HG03108 (cell line): ENCODE data around the gene SLC22A5.
"Not testable (repeated sequence)": the region's sequence is repeated elsewhere in the genome, so short reads cannot be mapped to it uniquely, and the experiment has no call there.

Source experiments
- ATAC-seq: cut with Tn5 transposase; IDR thresholded peaks from one replicate; pipeline ENCODE4 v1.9.1; 2021; ENCODE audit warnings: moderate library complexity; ENCODE audit not compliant: unreplicated experiment

SLC22A5 gene

DNA sequence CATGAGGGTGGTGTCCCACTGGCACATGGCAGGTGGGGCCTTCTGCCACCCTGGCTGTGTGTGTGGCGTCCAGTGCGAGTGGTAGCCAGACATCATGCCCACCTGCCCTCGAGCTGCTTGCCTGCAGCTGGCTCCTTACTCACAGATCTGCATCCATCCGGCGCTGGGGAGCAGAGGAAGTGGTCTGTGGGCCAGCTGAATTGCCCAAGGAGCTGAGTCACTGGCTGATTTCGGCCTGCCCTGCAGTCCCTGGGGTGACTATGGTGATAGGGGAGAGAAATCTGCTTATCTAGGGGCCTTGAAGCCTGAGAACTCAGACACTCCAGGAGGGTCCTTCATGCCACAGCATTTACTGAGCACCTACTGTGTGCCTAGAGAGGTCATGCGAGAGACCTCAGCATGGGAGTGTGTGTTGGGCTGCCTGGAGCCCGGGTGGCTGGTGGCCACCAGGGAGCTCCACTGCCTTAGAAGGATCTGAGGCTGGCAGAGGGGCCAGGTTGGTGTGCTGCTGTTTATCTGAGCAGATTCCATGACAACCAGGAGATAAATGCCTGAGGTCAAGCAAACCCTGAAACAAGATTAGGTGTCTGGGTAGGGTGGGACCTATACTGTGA is 57.1 kb downstream of the SLC22A5 start:
- ATAC-seq: peak; percentile 37

DNA sequence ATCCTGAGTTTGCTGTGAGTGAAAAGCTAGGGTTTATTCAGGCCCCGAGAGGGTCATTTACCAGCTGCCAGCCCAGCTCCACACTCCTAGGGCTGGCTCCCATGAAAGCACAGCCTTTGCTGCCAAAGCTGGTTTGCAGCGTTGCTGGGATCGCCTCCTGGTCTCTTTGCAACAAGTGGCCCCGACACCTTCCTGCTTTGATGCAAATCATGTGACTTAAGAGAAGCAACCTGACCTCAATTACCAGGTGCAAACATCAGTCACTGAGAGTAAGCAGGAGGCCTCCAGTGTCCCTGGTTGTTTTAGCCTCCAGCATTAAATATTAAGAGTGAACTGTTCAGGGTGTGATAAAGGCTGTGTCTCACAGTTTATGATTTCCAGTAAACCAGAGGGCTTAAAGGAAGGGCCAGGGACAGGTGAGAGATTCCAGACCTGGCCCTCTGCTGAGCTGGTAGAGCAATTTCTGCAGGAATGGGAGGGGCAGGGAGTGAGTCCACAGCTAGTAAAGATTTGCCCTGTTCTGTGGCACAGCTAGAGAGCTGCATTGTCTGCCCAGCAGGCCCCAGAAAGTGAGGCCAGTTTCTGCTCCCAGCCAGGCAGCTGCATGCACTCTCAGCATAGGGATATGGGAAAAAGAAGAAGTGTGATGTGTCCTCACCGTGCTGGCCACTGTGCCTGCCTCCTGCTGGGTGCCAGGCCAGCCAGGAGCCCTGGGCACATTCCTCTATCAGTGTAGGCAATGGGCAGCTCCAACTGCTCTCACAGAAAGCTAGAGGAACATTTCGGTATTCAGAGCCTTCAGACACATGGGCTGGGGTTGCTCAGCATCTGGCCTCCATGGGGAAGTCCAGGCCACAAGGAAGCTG is 58.0 kb downstream of the SLC22A5 start:
- no peak for ATAC-seq

DNA sequence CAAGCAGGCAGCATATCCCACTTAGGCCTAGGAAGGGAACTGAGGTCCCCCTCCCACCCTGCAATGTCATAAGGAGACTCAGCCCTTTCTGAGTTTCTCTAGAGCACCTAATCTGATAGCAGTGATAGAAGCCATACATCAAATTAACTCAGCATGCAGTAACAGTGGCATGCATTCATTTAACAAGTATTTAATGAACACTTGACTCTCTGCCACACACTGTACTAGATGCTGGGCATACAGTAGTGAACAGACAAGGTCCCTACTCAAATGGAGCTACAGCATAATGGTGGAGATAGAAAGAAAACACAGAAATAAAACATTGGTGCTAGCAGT is 58.6 kb downstream of the SLC22A5 start:
- ATAC-seq: no peak

DNA sequence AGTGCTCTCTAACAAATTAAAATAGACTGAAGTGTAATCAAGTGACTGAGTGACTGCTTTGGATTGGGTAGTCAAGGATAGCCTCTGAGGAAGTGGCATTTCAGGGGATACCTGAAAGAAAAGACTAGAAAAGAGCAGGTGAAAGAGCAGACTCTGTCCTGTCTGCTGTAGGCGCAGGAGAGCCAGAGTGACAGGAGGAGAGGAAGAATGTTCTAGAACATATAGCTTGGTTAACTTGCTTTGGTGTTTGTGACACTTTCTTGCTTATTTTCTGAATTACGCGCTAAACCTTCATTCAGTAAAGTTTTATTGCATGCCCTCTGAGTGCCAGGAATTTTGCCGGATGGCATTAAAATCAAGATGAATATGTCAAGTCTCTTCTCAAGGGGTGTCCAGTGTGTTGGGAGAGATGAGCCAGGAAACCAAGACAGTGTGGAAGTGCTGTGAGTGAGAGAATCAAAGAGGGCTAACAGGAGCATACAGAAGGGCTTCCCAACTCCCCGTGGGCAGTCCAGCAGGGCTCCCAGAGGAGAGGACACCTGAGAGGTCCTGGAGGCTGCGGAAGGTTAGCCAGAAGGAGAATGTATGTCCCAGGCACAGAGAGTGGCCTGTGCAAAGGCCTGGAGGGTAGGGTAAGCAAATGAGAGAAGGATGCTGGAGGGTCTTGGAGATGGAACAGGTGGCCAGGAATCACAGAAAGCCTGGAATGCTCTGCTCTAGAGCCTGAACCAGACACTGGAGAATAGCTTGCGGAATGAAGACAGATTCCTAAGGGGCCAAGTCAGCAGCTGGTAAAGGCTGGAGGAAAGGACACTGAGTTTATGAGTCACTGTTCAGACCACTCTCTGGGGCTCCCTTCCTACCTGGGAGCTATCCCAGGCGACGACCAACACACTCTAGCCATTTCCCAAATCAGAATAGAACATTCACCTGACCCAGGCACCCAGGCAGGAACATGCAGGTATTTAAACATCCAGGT is 59.3 kb downstream of the SLC22A5 start:
- no peak for ATAC-seq

GRCh38 chr5:132429463-132430440 is 60.2 kb downstream of the SLC22A5 start:
- ATAC-seq: no peak

- ATAC-seq: no peak
These were observed 61.2 kb downstream of the SLC22A5 start for GRCh38 chr5:132430746-132431145.

DNA sequence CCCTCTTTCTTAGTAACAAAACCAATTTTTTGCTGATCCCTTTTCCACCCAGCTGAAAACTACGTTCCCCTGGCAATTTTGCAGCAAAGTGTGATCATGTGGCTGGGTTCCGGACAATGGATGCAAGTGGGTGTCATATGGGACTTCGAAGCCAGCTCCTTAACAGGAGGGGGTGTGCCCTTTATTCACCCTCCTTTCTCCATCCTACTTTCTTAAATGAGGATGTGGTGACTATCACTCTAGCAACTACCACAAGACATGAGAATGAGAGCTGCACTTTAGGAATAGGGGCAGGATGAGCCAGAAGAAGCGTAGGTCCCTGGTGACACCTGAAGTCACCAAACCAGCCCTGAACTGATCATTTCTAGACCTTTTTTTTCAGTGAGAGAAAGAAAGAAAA is 62.1 kb downstream of the SLC22A5 start:
- ATAC-seq: no peak

- ATAC-seq: no peak
These were observed 63.6 kb downstream of the SLC22A5 start for GRCh38 chr5:132433141-132433540.

DNA sequence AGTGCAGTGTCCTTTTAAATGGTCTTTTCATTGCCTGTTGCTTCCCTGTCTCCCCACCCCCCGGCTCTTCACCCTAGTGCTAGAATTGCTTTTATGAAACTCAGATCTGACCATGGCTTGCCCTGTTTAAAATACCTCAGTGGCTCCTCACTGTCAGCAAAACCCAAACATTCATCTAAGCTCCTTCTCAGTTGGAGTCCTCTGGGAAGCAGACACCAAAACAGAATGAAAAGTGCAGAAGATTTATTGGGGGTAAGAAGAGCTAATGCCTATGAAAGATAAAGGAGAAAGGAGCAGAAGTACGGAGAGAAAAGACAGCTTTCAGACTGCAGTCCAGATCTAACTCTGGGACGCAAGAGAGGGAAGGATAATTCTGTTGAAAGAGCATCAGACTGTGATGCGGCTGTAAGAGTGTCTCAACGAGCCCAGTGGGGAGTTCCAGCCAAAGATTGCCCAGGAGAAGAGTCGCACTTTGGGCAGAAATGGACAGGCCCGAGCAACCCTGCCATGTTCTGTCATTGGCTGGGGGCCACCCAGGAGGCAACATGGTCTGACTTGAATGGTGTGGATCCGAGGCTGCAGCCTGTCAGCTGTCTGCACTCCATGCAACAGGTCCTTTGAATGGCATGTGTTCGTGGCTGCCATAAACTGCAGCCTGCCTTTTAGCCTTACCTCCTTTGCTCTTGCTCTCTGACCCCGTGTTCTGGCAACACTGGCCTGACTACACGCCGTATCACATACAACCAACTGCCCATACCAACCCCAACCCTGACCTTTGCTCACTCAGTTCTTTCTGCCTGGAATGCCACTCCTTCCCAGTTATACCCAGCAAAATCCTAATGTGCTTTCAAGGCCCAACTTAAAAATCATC is 65.1 kb downstream of the SLC22A5 start:
- ATAC-seq: no peak

DNA sequence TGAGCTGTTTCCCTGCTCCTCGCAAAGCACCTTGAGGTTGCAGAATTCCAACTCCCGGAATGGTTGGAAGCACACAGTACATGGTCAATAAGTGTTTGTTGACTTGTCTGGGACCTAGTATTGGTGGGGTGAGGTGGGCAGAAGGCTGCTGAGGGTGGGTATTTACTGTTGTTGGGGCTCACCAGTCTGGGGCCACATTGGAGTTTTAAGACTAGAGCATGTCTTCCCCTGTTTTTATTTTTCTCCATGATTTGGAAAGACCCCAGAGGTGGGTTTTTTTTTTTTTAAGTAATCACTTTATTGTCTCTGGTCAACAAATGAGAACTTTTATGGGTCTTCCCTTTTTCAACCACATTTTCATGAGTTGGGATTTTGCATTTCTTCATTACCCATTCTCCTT is 65.9 kb downstream of the SLC22A5 start:
- ATAC-seq: no peak

GRCh38 chr5:132435886-132436285 is 66.4 kb downstream of the SLC22A5 start:
- no peak for ATAC-seq

- no peak for ATAC-seq
These were observed 67.4 kb downstream of the SLC22A5 start for GRCh38 chr5:132436936-132437335.

DNA sequence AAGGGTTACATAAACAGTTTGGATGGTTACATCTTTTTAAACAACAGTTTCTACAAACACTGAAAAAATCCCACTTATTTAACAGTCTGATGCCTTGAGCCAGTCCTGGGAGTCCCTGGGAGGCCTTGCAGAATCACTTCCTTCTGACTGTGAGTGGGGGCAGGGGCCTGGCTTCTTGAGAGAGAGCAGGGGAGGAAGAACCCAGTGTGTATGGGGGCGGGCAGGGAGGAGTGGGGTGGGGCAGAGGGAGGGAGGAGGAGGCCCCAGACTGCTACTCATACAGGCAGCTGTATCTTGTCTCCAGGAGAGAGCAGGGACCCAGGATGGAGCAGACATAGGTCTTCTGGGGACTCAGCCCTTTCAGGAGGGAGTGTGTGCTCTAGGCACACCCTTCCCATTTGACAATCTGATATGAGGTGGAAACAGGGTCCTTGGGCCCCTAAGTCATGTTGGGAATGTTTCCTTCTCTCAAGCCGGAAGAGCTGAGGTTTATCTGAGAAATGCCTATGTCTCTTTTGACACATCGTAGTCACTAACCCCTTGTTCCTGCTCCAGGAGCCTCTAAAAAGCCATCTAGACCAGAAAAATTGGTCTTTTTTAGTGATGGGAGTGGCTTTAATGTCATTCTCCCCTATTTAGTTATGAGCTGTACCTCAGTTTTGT is 68.2 kb downstream of the SLC22A5 start:
- ATAC-seq: peak; percentile 67

GRCh38 chr5:132438267-132438645 is 68.7 kb downstream of the SLC22A5 start:
- not testable (repeated sequence) for ATAC-seq

DNA sequence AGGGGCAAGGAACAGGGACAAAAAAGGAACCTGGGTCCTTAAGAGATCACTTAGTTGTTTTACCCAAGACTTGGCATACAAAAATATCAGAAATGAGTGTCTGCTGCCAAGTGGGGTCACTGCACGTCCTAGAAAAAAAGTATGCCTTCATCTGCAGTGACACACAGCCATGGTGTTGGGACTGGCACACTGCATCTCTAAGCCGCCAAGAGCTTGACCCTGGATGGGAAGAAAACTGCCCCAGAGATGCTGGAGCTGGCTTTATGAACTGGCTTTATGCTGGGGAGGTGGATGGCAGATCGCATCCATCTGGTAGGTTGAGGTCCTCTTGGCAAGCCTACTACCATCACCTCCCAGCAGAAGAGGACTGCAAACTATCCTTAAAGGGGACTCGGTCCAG is 69.4 kb downstream of the SLC22A5 start:
- ATAC-seq: no peak

- ATAC-seq: no peak
These were observed 70.1 kb downstream of the SLC22A5 start for GRCh38 chr5:132439521-132440089.

GRCh38 chr5:132444061-132444460 is 74.6 kb downstream of the SLC22A5 start:
- no peak for ATAC-seq
